Activated CD4-positive, alpha-beta memory T cell treated with anti-CD3 and anti-CD28 coated beads for 36 hours (primary cell): ENCODE results near the gene GPR141. TPM values are rescaled to one million over a fixed set of nuclear protein-coding genes. Genes with fewer than 3 reads are reported as not detected.

ENCODE experiments used
- CTCF ChIA-PET: fragments of 350-600 bp; sonication (Branson Sonifier 250); formaldehyde crosslinking; loops from one replicate; lab custom pipeline; 2021; ENCODE audit warnings: antibody characterized with exemption, inconsistent platforms; lab: Charles Lee
- POLR2A ChIA-PET: fragments of 350-600 bp; sonication (Branson Sonifier 250); formaldehyde crosslinking; loops from one replicate; lab custom pipeline; 2021; ENCODE audit warnings: antibody characterized with exemption; lab: Charles Lee
- DNase-seq: peaks from one replicate; pipeline ENCODE4 v3.0.0-alpha.2; 2020
- H3K27ac Mint-ChIP-seq: one replicate; pipeline ENCODE4 v1.8.0; 2021; ENCODE audit warnings: mixed read lengths
- H3K27me3 Mint-ChIP-seq: one replicate; pipeline ENCODE4 v1.8.0; 2021; ENCODE audit warnings: mixed read lengths
- H3K36me3 Mint-ChIP-seq: one replicate; pipeline ENCODE4 v1.8.0; 2021; ENCODE audit warnings: mixed read lengths
- H3K4me1 Mint-ChIP-seq: one replicate; pipeline ENCODE4 v1.8.0; 2021; ENCODE audit warnings: low read depth, mixed read lengths
- H3K4me3 Mint-ChIP-seq: one replicate; pipeline ENCODE4 v1.8.0; 2021; ENCODE audit warnings: mild to moderate bottlenecking, mixed read lengths
- H3K9me3 Mint-ChIP-seq: one replicate; pipeline ENCODE4 v1.8.0; 2021; ENCODE audit warnings: mixed read lengths
- intact Hi-C: fragments of 100-400 bp; cut with micrococcal nuclease; formaldehyde crosslinking; loops from one replicate; pipeline ENCODE4 v1.15.1; 2023
- total RNA-seq, 2 experiments: library from RNA; stranded (reverse); gene quantifications; one replicate each; pipeline ENCODE4 v1.2.3, GENCODE V29; 2021

Gene GPR141
- total RNA-seq, 2 experiments from 2014 or later, result not detected

DNA sequence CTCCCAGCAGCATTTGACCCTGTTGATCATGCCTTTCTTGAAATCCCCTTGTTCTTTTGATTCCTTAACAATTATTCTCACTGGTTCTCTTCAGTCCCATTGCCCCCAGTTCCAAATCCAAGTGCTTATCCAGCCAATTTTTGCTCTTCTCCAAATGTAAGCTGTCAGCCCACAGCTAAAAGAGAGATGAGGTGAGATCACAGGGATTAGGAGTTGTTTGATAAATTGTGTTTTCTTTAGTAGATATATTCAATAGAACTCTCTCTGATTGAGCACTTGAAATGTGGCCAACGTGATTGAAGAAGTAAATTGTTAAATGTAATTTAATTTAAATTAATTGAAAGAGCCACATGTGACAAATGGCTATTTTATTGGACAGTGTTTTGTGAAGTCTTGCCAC, 88.2 kb downstream of the GPR141 start:
- Mint-ChIP-seq H3K9me3 (peaks cover 14% of the 10 kb centered on the region), H3K27me3 (no peaks in the 10 kb centered on the region), H3K27ac (no peak overlapping the region), H3K36me3 (no peaks in the 10 kb centered on the region), H3K4me1 (no peaks in the 10 kb centered on the region), H3K4me3 (no peak overlapping the region)
- intact Hi-C loops, result no loop called here
- CTCF ChIA-PET, result no interaction called here
- no peak for DNase-seq
- POLR2A ChIA-PET, result no interaction called here

DNA sequence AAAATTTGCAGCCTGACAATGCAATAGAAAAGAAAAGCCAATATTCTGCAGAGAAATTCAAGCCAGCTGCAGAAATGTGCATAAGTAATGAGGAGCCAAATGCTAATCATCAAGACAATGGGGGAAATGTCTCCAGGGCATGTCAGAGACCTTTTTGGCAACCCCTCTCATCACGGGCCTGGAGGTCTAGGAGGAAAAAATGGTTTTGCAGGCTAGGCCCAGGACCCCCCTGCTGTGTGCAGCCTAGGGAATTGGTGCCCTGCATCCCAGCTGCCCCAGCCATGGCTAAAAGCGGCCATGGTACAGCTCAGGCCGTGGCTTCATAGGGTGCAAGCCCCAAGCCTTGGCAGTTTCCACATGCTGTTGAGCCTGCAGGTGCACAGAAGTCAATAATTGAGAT, 92.4 kb downstream of the GPR141 start:
- Mint-ChIP-seq H3K36me3 (no peaks in the 10 kb centered on the region), H3K4me1 (no peaks in the 10 kb centered on the region), H3K9me3 (peaks cover 31% of the 10 kb centered on the region), H3K27ac (no peak overlapping the region), H3K4me3 (no peak overlapping the region), H3K27me3 (no peaks in the 10 kb centered on the region)
- POLR2A ChIA-PET, result no interaction called here
- CTCF ChIA-PET, result no interaction called here
- intact Hi-C loops, result no loop called here
- DNase-seq, result no peak

DNA sequence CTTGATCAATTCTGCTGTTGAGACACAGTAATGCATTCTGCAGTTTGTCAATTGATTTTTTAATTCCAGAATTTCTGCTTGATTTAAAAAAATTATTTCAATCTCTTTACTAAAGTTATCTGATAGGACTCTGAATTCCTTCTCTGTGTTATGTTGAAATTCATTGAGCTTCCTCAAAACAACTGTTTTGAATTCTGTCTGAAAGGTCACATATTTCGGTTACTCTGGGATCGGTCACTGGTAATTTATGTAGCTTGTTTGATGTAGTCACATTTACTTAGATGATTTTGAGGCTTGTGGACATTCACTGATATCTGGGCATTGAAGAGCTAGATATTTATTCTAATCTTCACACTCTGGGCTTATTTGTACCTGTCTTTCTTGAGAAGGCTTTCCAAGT, 97.6 kb downstream of the GPR141 start:
- H3K4me1 Mint-ChIP-seq, result no peaks in the 10 kb centered on the region
- peaks cover 23% of the 10 kb centered on the region for H3K9me3 Mint-ChIP-seq
- POLR2A ChIA-PET, result no interaction called here
- H3K4me3 Mint-ChIP-seq, result no peak overlapping the region
- DNase-seq, result no peak
- no peaks in the 10 kb centered on the region for H3K36me3 Mint-ChIP-seq
- intact Hi-C loops, result loop anchor here (10.0 kb wide), 1 partner anchor 584 kb away; no protein-coding TSS in a partner anchor
- CTCF ChIA-PET, result no interaction called here
- no peak overlapping the region for H3K27ac Mint-ChIP-seq
- peaks cover 7% of the 10 kb centered on the region for H3K27me3 Mint-ChIP-seq

DNA sequence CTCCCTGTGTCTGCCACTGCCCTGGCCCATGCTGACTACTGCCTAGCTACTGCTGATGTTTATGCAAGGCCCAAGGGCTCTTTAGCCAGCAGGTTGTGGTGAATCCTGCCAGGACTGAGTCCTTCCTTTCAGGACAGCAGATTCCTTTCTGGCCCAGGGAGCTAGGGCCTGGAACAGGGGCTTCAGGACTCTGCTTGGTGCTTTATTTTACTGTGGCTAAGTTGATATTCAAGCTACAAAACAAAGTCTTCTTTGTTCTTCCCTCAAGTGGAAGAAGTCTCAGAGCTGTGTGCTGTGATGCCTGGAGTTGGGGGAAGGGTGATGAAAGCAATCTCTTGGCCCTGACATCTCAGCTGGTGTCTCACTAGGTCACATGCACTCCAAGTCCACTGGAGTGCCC, 98.6 kb downstream of the GPR141 start:
- intact Hi-C loops, result loop anchor here (10.0 kb wide), 1 partner anchor 583 kb away; no protein-coding TSS in a partner anchor
- Mint-ChIP-seq H3K27ac (no peak overlapping the region), H3K36me3 (no peaks in the 10 kb centered on the region), H3K9me3 (peaks cover 13% of the 10 kb centered on the region), H3K27me3 (peaks cover 7% of the 10 kb centered on the region), H3K4me1 (no peaks in the 10 kb centered on the region), H3K4me3 (no peak overlapping the region)
- DNase-seq, result no peak
- POLR2A ChIA-PET, result no interaction called here
- CTCF ChIA-PET, result no interaction called here

DNA sequence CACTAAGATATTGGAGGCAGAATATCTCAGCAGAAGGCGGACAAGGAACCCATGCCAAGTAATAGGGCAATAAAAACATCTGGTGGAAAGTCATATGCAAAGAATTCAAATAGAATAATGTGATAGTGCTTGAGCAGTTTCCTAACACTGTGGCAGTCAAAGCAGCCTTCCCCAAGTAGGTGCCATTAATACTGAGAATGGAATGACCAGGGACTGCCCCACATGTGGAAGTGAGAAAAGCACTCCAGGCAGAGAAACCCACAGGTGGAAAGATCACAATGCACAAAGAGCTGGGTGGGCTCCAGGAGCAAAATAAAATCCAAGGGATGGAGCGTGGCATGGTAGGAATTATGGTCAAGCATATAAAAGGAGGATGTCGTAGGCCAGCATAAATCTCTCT, 100.4 kb downstream of the GPR141 start:
- ChIA-PET POLR2A (no interaction called here), CTCF (no interaction called here)
- H3K9me3 Mint-ChIP-seq, result no peaks in the 10 kb centered on the region
- peaks cover 7% of the 10 kb centered on the region for H3K27me3 Mint-ChIP-seq
- intact Hi-C loops, result loop anchor here (10.0 kb wide), 1 partner anchor 581 kb away; no protein-coding TSS in a partner anchor
- H3K36me3 Mint-ChIP-seq, result no peaks in the 10 kb centered on the region
- H3K4me1 Mint-ChIP-seq, result peaks cover 1% of the 10 kb centered on the region
- H3K27ac Mint-ChIP-seq, result no peak overlapping the region
- no peak for DNase-seq
- H3K4me3 Mint-ChIP-seq, result no peak overlapping the region

DNA sequence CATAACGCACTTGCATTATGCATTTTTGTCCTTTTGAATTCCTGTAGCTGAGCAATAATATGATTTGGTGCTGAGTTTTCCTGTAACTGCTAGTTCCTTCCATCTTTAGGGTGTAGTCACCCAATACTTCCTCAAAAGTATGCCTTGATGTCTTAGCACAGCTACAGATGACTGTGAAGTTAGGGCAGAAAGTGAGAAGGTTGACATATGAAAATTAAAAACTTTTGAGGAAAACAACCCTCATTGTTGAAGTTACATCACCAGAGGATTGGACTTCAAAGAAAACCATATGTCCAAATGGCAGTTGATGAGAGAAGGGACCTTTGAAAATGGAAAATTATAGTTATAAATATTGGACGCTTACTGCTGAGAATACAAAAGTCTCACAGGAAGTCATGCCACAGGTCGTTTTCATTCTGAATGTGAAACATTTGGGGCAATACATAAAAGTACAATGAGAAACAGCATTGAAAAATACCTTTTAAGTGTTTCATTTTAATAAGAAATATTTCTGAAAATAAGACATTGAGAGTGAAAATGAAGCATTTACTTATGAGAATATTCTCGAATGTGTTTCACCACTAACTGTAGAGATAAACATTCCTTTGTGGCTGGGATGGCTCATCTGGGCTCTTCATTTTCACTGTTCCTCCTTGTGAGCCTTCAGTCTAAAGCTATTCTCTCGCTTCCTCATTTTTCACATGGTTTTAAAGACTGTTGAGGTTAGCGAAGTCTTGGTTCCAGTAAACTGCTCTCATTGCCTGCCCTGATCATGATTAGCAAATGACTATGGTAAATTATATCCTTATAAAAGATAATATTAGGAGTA, 103.4 kb downstream of the GPR141 start:
- intact Hi-C loops, result loop anchor here (1.0 to 10.0 kb wide), 2 partner anchors 7 to 578 kb away; no protein-coding TSS in a partner anchor
- DNase-seq, result no peak
- Mint-ChIP-seq H3K27me3 (peaks cover 7% of the 10 kb centered on the region), H3K27ac (no peak overlapping the region), H3K9me3 (no peaks in the 10 kb centered on the region), H3K4me1 (peaks cover 1% of the 10 kb centered on the region), H3K4me3 (no peak overlapping the region), H3K36me3 (no peaks in the 10 kb centered on the region)
- POLR2A ChIA-PET, result no interaction called here
- CTCF ChIA-PET, result no interaction called here

Other genes with a start within 250 kb of the GPR141 start
- gene ELMO1, start 234.9 kb upstream of the GPR141 start, total RNA-seq, result 10 to 100 TPM; 88.7 to 93.3 TPM
- gene NME8, start 164.8 kb downstream of the GPR141 start, total RNA-seq, result not detected
- not detected for gene SFRP4, start 233.1 kb downstream of the GPR141 start, total RNA-seq
- under 1 TPM; 0.51 to 0.69 TPM for gene EPDR1, start 236.9 kb downstream of the GPR141 start, total RNA-seq